RKO (cell line): ENCODE results near the gene UCK1.

Experiments
- DNase-seq: peaks from one replicate; pipeline ENCODE4 v3.0.0-alpha.2; 2016; ENCODE audit warnings: low spot score

UCK1 gene

DNA sequence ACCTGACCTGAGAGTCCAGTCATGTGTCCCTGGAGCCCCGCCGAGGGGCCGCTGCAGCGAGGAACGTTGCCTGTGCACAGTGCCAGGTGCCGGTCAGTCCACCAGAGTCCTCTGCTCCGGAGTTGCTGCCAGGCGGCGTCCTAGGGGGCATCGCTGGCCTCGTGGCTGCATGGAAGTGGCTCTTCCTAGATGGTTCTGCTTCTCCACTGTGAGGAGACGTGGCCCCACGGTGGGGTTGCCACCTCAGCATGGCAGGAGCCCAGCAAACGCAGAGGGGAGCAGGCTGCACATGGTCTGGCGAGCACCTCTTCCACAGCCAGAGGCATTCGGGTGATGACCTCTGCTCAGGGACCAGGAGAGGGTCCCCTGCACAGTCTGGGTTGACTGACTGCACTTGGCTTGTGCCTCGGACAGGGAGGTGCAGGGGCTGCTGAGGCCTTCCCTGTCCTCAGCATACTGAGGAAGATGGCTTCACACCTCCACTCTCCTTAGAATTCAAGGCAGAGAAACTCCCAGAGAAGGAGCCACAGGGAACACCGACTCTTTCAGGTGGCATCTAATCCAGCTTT is 54.2 kb downstream of the UCK1 start:
- no peak for DNase-seq

DNA sequence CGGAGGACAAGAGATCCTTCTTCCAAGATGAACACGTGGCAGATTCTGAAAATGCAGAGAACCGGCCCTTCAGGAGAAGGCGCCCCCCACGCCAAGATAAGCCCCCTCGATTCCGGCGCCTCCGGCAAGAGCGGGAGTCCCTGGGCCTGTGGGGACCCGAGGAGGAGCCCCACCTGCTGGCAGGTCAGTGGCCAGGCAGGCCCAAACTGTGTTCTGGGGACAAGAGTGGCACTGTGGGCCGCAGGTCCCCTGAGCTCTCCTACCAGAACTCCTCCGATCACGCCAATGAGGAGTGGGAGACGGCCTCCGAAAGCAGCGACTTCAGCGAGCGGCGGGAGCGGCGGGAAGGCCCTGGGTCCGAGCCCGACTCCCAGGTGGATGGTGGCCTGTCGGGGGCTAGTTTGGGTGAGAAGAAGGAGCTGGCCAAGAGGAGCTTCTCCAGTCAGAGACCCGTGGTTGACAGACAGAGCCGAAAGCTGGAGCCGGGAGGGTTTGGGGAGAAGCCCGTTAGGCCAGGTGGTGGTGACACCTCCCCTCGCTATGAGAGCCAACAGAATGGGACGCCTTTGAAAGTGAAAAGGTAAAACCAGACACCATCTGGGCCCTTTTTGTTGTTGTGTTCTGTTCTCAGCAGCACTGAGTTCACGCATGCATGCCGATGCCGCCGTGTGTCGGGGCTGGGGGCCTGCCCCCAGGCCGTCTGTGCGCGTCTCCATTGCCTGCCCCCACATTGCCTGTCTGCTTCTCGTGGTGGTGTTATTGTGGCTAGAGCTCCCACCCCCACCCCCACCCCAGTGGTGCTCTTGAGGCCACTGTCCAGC is 54.9 kb downstream of the UCK1 start:
- DNase-seq, result no peak

DNA sequence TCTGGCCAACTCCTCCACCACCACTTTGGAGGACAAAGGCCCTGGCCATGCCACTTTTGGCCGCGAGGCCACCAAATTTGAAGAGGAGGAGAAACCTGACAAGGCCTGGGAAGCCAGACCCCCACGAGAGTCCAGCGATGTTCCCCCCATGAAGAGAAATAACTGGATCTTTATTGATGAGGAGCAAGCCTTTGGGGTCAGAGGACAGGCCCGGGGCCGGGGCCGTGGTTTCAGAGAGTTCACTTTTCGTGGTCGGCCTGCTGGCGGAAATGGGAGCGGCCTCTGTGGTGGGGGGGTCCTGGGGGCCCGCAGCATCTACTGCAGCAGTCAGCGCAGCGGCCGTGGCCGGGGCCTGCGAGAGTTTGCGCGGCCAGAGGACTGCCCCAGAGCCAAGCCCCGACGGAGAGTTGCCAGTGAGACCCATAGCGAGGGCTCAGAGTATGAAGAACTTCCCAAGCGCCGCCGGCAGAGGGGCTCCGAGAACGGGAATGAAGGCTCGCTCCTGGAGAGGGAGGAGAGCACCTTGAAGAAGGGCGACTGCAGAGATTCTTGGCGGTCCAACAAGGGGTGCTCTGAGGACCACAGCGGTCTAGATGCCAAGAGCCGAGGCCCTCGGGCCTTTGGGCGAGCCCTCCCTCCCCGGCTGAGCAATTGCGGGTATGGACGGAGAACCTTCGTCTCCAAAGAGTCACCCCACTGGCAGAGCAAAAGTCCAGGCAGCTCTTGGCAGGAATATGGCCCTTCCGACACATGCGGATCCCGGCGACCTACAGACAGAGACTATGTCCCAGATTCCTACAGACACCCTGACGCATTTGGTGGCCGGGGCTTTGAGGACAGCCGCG is 55.7 kb downstream of the UCK1 start:
- DNase-seq, result no peak

DNA sequence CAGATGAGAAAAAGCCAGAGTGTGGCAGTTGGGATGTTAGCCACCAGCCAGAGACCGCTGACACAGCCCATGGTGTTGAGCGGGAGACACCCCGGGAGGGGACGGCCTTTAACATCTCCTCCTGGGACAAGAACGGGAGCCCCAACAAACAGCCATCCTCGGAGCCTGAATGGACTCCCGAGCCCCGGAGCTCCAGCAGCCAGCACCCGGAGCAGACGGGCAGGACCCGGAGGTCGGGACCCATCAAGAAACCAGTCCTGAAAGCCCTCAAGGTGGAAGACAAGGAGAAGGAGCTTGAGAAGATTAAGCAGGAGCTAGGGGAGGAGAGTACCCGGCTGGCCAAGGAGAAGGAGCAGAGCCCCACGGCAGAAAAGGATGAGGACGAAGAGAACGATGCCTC is 56.4 kb downstream of the UCK1 start:
- no peak for DNase-seq

DNA sequence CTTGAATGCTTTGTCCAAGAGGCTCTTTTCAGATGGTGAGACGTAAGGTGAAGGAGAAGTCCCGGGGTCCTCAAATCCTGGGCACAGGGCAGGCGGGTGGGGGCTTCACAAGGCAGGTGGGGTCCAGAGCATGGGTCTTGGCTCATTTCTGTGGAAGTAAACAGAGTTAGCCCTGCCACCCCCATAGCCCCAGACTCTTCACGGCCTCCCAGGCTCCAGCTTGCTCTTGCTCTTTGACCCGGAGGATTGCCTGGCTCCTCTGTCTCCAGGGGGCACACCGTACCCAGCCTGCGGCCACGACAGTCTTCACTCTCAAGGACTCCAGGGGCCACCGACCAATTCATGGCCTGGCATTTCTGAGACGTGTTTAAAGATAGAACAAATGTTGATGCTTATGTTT is 57.2 kb downstream of the UCK1 start:
- DNase-seq, result no peak
